GM12878 (cell line): ENCODE measurements around the gene KRTAP4-6. TPM values are rescaled to one million over a fixed set of nuclear protein-coding genes. Genes with fewer than 3 reads are reported as not detected.

Experiments
- ATAC-seq: fragments of 200-7000 bp; cut with Tn5 transposase; 3 replicates; pipeline ENCODE4 v1.9.1; 2020; ENCODE audit warnings: mild to moderate bottlenecking, moderate library complexity
- BruUV-seq: library from RNA; stranded (reverse); fragments of 400-500 nt; replicated peaks from 2 replicates; lab custom pipeline; 2021; lab: Mats Ljungman, UMichigan
- CTCF ChIA-PET: fragments of 300-600 bp; sonication (Branson Sonifier 250); formaldehyde crosslinking; extraction: SDS; loops from one replicate; lab custom pipeline; 2021; ENCODE audit warnings: inconsistent platforms; lab: Yijun Ruan, JAX
- POLR2A ChIA-PET: fragments of 350-600 bp; formaldehyde crosslinking; extraction: SDS; loops from one replicate; lab custom pipeline; 2021; ENCODE audit warnings: inconsistent platforms; lab: Charles Lee
- RAD21 ChIA-PET: fragments of 300-600 bp; sonication (Branson Sonifier 250); formaldehyde crosslinking; loops from one replicate; lab custom pipeline; 2023; ENCODE audit warnings: antibody characterized with exemption; ENCODE audit not compliant: unreplicated experiment; lab: Charles Lee
- SMC1A ChIA-PET: fragments of 300-600 bp; sonication (Branson Sonifier 250); formaldehyde crosslinking; loops from one replicate; lab custom pipeline; 2023; ENCODE audit not compliant: unreplicated experiment, uncharacterized antibody; lab: Charles Lee
- DNase-seq: peaks from one replicate; pipeline ENCODE4 v3.0.0-alpha.2; 2011; ENCODE audit warnings: low read depth, low spot score
- FAIRE-seq: peaks from 3 replicates; lab custom pipeline; 2011; peaks lifted over from hg19 to GRCh38; lab: Jason Lieb, UNC
- H2AFZ ChIP-seq: 2 replicates; pipeline ENCODE4 v1.6.0; 2011; ENCODE audit warnings: low read depth, low read length, control low read depth; ENCODE audit not compliant: control insufficient read depth
- H3K27ac ChIP-seq: 2 replicates; pipeline ENCODE4 v1.5.1; 2011; ENCODE audit warnings: control low read depth; ENCODE audit not compliant: control insufficient read depth, insufficient read depth
- H3K27me3 ChIP-seq, 2 experiments: replicated peaks in 1 of 2; 2 replicates each; pipeline versions ENCODE4 v1.6.0 to v1.6.1; 2011; ENCODE audit warnings: low read length in 1 of 2; ENCODE audit not compliant: control insufficient read depth in 2 of 2, insufficient read depth in 2 of 2
- H3K36me3 ChIP-seq, 2 experiments: 2 replicates each; pipeline ENCODE4 v1.5.1; 2011; ENCODE audit warnings: low read length in 1 of 2; ENCODE audit not compliant: control insufficient read depth in 2 of 2, insufficient read depth in 2 of 2
- H3K4me1 ChIP-seq: 2 replicates; pipeline ENCODE4 v1.6.1; 2011; ENCODE audit warnings: mild to moderate bottlenecking, low read length, moderate library complexity, mixed read lengths; ENCODE audit not compliant: control insufficient read depth, insufficient read depth
- H3K4me2 ChIP-seq: 2 replicates; pipeline ENCODE4 v1.6.0; 2011; ENCODE audit warnings: control low read depth; ENCODE audit not compliant: control insufficient read depth, insufficient read depth
- H3K4me3 ChIP-seq: fragments of 200-600 bp; sonication (generic); 2 replicates; pipeline ENCODE4 v1.5.1; 2016
- H3K79me2 ChIP-seq: 2 replicates; pipeline ENCODE4 v1.6.0; 2011; ENCODE audit warnings: low read length; ENCODE audit not compliant: control insufficient read depth, insufficient read depth
- H3K9ac ChIP-seq: 2 replicates; pipeline ENCODE4 v1.8.0; 2011; ENCODE audit warnings: low read length, control low read depth, mixed read lengths; ENCODE audit not compliant: control insufficient read depth, insufficient read depth
- H3K9me3 ChIP-seq: replicated peaks from 3 replicates; pipeline ENCODE4 v1.5.1; 2011; ENCODE audit warnings: mild to moderate bottlenecking, low read length; ENCODE audit not compliant: control insufficient read depth, insufficient read depth
- H4K20me1 ChIP-seq: 2 replicates; pipeline ENCODE4 v1.6.0; 2011; ENCODE audit not compliant: control insufficient read depth, insufficient read depth
- BACH1 ChIP-seq: fragments of 450-650 bp; IDR thresholded peaks from 2 replicates; pipeline ENCODE4 v1.6.1; 2017; ENCODE audit warnings: mild to moderate bottlenecking, borderline replicate concordance
- BHLHE40 ChIP-seq, 2 experiments: fragments of 450-650 bp in 1 of 2; IDR thresholded peaks; 2 replicates each; pipeline ENCODE4 v1.6.1; 2011 to 2017; ENCODE audit warnings: low read depth in 2 of 2, borderline replicate concordance in 1 of 2, improper control_type of control experiment in 1 of 2, low read length in 1 of 2, mild to moderate bottlenecking in 1 of 2
- EED ChIP-seq: sonication (generic); IDR thresholded peaks from 2 replicates; pipeline ENCODE4 v1.6.1; 2016; ENCODE audit warnings: antibody characterized with exemption, low read depth
- EZH2 ChIP-seq: IDR thresholded peaks from 2 replicates; pipeline ENCODE4 v1.6.1; 2012; ENCODE audit warnings: low read depth, mild to moderate bottlenecking, control low read depth, inconsistent platforms, low read length, borderline replicate concordance; ENCODE audit not compliant: control insufficient read depth
- IRF4 ChIP-seq: IDR thresholded peaks from 2 replicates; pipeline ENCODE4 v1.6.1; 2011; ENCODE audit warnings: low read depth, low read length
- NBN ChIP-seq: fragments of 450-650 bp; IDR thresholded peaks from 2 replicates; pipeline ENCODE4 v1.6.1; 2016
- POLR2A ChIP-seq: IDR thresholded peaks from 2 replicates; pipeline ENCODE4 v1.6.1; 2011; ENCODE audit warnings: low read depth, mild to moderate bottlenecking, low read length
- SMAD5 ChIP-seq: IDR thresholded peaks from 2 replicates; pipeline ENCODE4 v1.6.1; 2016; ENCODE audit warnings: antibody characterized with exemption, low read depth
- SPI1 ChIP-seq: IDR thresholded peaks from 2 replicates; pipeline ENCODE4 v1.6.1; 2011; ENCODE audit warnings: low read depth, mild to moderate bottlenecking, low read length, moderate library complexity, borderline replicate concordance; ENCODE audit not compliant: insufficient read depth
- STAT3 ChIP-seq: IDR thresholded peaks from 2 replicates; pipeline ENCODE4 v1.6.1; 2011; ENCODE audit warnings: low read depth, low read length, improper control_type of control experiment
- ZBED1 ChIP-seq: IDR thresholded peaks from 2 replicates; pipeline ENCODE4 v1.6.1; 2016; ENCODE audit warnings: borderline replicate concordance
- WGBS: methylation state at CpG from one replicate; pipeline ENCODE4 v1.1.6; 2016; ENCODE audit warnings: low lambda C conversion rate; ENCODE audit not compliant: insufficient replicate concordance, insufficient coverage; ENCODE audit errors: missing lambda C conversion rate; 5-methylcytosine and 5-hydroxymethylcytosine counted together
- in situ Hi-C: fragments of 300-500 bp; cut with MboI; formaldehyde crosslinking; loops from 9 replicates; pipeline ENCODE4 v1.14.3; 2018; ENCODE audit warnings: mixed read lengths
- intact Hi-C: fragments of 100-400 bp; cut with micrococcal nuclease; formaldehyde crosslinking; loops from one replicate; pipeline ENCODE4 v1.14.2; 2022; ENCODE audit not compliant: unreplicated experiment
- polyA plus RNA-seq, 11 experiments: library from polyadenylated mRNA; depleted of rRNA in 4 of 11; unstranded in 6 of 11; stranded (reverse) in 5 of 11; fragments of >200 nt; fragmentation: Nextera tagmentation in 4 of 11; fragmentation: Illumina TruSeq in 1 of 11; extraction: Ambion mirVana in 4 of 11; extraction: Trizol in 1 of 11; gene quantifications; 1 replicate in 1 of 11; 2 replicates in 10 of 11; pipeline versions ENCODE4 v1.2.1 to v1.2.3, GENCODE V29; 2011 to 2016; ENCODE audit warnings: inconsistent platforms in 2 of 11, missing spikeins in 2 of 11, low read depth in 1 of 11
- total RNA-seq, 4 experiments: library from RNA; depleted of rRNA in 3 of 4; stranded (reverse); fragments of >200 nt in 3 of 4; fragmentation: Illumina TruSeq in 1 of 4; extraction: Trizol in 1 of 4; gene quantifications; 2 replicates each; pipeline versions ENCODE4 v1.2.1 to v1.2.3, GENCODE V29; 2013 to 2021
- TF ChIP-seq, protein P1 (sequence below): fragments of 450-650 bp; IDR thresholded peaks from 2 replicates; pipeline ENCODE4 v1.6.1; 2016; ENCODE audit warnings: mild to moderate bottlenecking

KRTAP4-6 gene
- total and polyA plus RNA-seq, 10 of the 15 experiments (the other 5 are each of a cell fraction or from before 2014, with no cell fraction given) = not detected

GRCh38 chr17:41185001-41185400, 44.7 kb upstream of the KRTAP4-6 start:
- Histone ChIP-seq H2AFZ (no peak overlapping the region), H3K36me3 (no peaks in the 10 kb centered on the region), H3K4me1 (no peaks in the 10 kb centered on the region), H3K9me3 (no peaks in the 10 kb centered on the region), H3K4me2 (no peak overlapping the region), H3K27ac (no peak overlapping the region), H3K9ac (no peak overlapping the region), H4K20me1 (no peaks in the 10 kb centered on the region), H3K27me3 (no peaks in the 10 kb centered on the region), H3K4me3 (no peak overlapping the region), H3K79me2 (no peaks in the 10 kb centered on the region)
- intact Hi-C loops = no loop called here
- POLR2A ChIA-PET = no interaction called here
- SMC1A ChIA-PET = no interaction called here
- no TSS peak for BruUV-seq
- no peak for FAIRE-seq
- in situ Hi-C loops = loop anchor here (10.0 kb wide), 1 partner anchor 60 kb away; the partner anchor contains the start of gene KRTAP9-4
- no peak for ATAC-seq
- RAD21 ChIA-PET = no interaction called here
- 0% methylated on average over 1 of the region's 1 CpG for WGBS
- TF ChIP-seq BHLHE40 (IDR thresholded peaks at IDR 0.05; ENCODE audit: borderline replicate concordance in 1 of 2, low read depth in 2 of 2, low read length in 1 of 2) (no peak), BACH1 (no peak), ZBED1 (no peak), SMAD5 (no peak), STAT3 (no peak), SPI1 (no peak), NBN (no peak), POLR2A (no peak), IRF4 (no peak), EZH2 (no peak), EED (no peak)
- TF ChIP-seq, protein P1, sequence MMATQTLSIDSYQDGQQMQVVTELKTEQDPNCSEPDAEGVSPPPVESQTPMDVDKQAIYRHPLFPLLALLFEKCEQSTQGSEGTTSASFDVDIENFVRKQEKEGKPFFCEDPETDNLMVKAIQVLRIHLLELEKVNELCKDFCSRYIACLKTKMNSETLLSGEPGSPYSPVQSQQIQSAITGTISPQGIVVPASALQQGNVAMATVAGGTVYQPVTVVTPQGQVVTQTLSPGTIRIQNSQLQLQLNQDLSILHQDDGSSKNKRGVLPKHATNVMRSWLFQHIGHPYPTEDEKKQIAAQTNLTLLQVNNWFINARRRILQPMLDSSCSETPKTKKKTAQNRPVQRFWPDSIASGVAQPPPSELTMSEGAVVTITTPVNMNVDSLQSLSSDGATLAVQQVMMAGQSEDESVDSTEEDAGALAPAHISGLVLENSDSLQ = no peak
- DNase-seq = no peak
- CTCF ChIA-PET = no interaction called here
